Activated T-helper 17 cell treated with anti-CD3 and anti-CD28 coated beads, Interleukin-2, amount 50 U/mL, for 72 hours (primary cell): ENCODE data around the gene CDCA3. TPM values are rescaled to one million over a fixed set of nuclear protein-coding genes. Genes with fewer than 3 reads are reported as not detected.

Experiments used
- ATAC-seq: fragments of 150-1000 bp; cut with Tn5 transposase; replicated peaks from 2 replicates; pipeline ENCODE4 v1.10.0; 2021; ENCODE audit warnings: mild to moderate bottlenecking, moderate library complexity
- H3K27ac Mint-ChIP-seq: one replicate; pipeline ENCODE4 v1.8.0; 2022; ENCODE audit warnings: mixed read lengths
- H3K27me3 Mint-ChIP-seq: one replicate; pipeline ENCODE4 v1.8.0; 2022; ENCODE audit warnings: mixed read lengths
- H3K36me3 Mint-ChIP-seq: one replicate; pipeline ENCODE4 v1.8.0; 2022; ENCODE audit warnings: low read depth, mild to moderate bottlenecking, mixed read lengths
- H3K4me1 Mint-ChIP-seq: one replicate; pipeline ENCODE4 v1.8.0; 2022; ENCODE audit warnings: mixed read lengths
- H3K4me3 Mint-ChIP-seq: one replicate; pipeline ENCODE4 v1.8.0; 2022; ENCODE audit warnings: mild to moderate bottlenecking, mixed read lengths
- H3K9me3 Mint-ChIP-seq: one replicate; pipeline ENCODE4 v1.8.0; 2022; ENCODE audit warnings: mixed read lengths
- total RNA-seq, 2 donors: library from RNA; stranded (reverse); gene quantifications; one replicate each; pipeline ENCODE4 v1.2.3, GENCODE V29; 2022

CDCA3 gene
- total RNA-seq, 2 donors from 2014 or later, result 86.9 to 104 TPM

DNA sequence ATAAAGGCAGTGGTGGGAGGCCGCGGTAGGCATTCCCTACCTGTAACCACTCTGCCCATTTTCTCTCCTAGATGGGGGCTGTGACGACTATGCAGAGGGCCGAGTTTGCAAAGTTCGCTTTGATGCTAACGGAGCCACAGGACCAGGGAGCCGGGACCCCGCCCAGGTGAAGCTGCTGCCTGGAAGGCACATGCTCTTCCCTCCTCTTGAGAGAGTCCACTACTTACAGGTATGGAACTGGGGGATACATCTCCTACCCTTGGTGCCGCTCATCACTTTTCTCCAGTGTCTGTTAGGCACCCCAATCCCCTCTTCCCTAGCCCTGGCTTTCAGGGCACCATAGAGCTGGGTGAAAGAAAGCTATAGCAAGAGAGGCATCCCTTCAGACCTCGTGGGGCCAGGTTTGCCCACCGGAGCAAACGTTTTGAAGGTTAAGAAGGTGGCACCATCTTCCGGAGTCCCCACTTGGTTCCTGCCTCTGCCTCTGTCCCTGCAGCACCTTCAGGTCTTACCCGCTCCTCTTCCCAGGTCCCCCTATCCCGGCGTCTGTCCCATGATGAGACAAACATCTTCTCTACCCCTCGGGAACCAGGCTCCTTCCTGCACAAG lies 24.9 kb downstream of the CDCA3 start:
- H3K27ac Mint-ChIP-seq, result no peak overlapping the region
- ATAC-seq, result no peak
- H3K9me3 Mint-ChIP-seq, result no peaks in the 10 kb centered on the region
- H3K36me3 Mint-ChIP-seq, result no peaks in the 10 kb centered on the region
- H3K4me3 Mint-ChIP-seq, result no peak overlapping the region
- H3K27me3 Mint-ChIP-seq, result peaks cover 26% of the 10 kb centered on the region
- peaks cover 23% of the 10 kb centered on the region for H3K4me1 Mint-ChIP-seq

DNA sequence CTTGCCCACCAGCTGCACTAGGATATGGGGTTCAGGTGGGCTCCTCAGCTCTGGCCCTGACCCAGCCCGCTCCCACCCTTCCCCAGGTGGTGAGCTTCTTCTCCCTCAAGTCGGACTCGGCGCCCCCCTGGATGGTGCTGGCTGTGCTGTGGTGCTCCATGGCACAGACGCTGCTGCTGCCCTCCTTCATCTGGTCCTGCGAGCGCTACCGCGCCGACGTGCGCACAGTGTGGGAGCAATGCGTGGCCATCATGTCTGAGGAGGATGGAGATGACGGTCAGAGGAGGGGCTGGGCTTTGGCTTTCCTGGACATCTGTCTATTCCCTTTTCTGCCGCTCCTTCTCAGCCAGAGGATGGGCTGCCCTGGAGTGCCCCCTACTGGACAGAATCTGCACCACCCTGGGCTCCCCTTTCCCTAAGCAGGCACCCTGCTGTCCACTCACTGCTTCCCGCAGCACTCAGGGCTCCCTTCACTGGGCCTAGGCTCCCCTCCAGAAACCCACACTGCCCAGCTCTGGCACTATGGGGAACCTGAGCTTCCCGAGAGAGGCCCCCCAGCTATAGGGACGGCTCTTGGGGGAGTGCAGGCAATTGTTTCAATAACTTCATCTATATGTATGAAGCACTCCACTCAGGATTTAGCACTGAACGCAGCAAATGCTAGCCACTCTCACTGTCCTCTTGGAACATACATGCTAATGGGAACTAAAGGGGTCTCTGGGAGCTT lies 25.5 kb downstream of the CDCA3 start:
- peaks cover 28% of the 10 kb centered on the region for H3K4me1 Mint-ChIP-seq
- H3K27me3 Mint-ChIP-seq, result peaks cover 26% of the 10 kb centered on the region
- H3K9me3 Mint-ChIP-seq, result no peaks in the 10 kb centered on the region
- no peak overlapping the region for H3K27ac Mint-ChIP-seq
- no peaks in the 10 kb centered on the region for H3K36me3 Mint-ChIP-seq
- H3K4me3 Mint-ChIP-seq, result peak overlapping the region; percentile 12
- ATAC-seq, result peak; percentile 75

DNA sequence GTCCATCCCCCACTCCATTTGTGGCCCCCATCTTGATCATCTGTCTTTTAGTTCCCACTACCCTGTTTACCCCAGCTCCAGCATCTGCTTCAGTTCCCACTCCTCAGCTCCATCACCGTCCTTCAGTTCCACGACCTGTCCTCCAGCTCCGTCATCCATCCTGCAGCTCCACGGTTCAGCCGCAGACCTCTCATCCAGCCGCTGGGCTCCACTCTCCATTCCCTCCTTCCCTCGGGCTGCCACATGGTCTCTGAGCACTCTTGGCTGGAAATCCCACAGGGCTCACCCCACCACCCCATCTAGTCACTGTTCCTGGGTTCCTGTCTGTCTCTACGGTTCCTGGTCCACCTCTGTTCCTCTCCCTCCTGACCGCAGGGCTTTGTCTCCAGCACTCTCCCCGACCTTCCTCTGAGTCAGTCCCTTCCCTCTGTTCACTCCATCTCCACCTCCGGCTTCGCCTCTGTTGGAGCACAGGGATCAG lies 26.1 kb downstream of the CDCA3 start:
- Mint-ChIP-seq H3K36me3 (no peaks in the 10 kb centered on the region), H3K27me3 (peaks cover 26% of the 10 kb centered on the region), H3K4me1 (peaks cover 28% of the 10 kb centered on the region), H3K4me3 (no peak overlapping the region), H3K9me3 (no peaks in the 10 kb centered on the region), H3K27ac (no peak overlapping the region)
- no peak for ATAC-seq

- Mint-ChIP-seq H3K36me3 (peaks cover 5% of the 10 kb centered on the region), H3K27ac (no peak overlapping the region), H3K27me3 (peaks cover 26% of the 10 kb centered on the region), H3K4me1 (peaks cover 26% of the 10 kb centered on the region), H3K4me3 (no peak overlapping the region), H3K9me3 (no peaks in the 10 kb centered on the region)
- ATAC-seq, result no peak
These were observed 26.9 kb downstream of the CDCA3 start for GRCh38 chr12:6824085-6824775.

GRCh38 chr12:6823182-6824084 lies 27.7 kb downstream of the CDCA3 start:
- Mint-ChIP-seq H3K36me3 (peaks cover 13% of the 10 kb centered on the region), H3K4me3 (no peak overlapping the region), H3K27me3 (peaks cover 22% of the 10 kb centered on the region), H3K27ac (peak overlapping the region; percentile 31), H3K4me1 (peaks cover 21% of the 10 kb centered on the region), H3K9me3 (no peaks in the 10 kb centered on the region)
- ATAC-seq, result no peak

DNA sequence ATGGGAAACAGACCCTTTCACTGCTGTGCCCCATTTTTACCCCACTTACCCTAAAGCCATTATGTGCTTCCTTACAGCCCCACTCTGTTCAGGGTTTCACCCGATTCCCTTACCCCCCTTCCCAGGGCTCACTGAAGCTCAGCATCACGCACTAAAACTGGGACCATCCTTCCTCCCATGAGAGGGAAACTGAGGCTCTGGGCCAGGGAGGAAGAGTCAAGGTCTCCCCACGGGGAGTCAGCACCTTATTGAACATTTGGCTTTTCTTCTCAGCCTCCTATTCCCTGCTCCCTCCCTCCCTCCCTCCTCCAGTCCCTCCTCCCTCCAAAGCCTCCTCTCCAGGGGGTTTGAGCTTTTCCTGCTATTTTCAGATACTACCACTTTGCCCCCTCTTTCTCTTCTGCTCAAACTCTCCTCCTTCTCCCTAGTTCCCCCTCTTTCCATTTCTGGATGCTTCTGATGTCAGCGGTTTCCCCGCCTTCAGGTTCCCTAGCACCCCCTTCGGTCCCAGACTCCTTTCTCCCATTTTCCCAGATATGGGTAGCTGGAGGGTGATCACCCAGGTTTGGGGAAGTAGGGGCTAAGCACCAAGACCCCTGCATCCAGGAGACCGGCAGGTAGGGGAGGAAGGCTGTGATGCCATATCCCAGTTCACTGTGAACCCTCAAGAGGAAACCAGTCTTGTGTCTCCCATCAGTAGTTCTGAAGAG lies 28.5 kb downstream of the CDCA3 start:
- H3K27me3 Mint-ChIP-seq, result peaks cover 17% of the 10 kb centered on the region
- H3K4me3 Mint-ChIP-seq, result peak overlapping the region; percentile 37
- peaks cover 20% of the 10 kb centered on the region for H3K4me1 Mint-ChIP-seq
- peak overlapping the region; percentile 31 for H3K27ac Mint-ChIP-seq
- no peaks in the 10 kb centered on the region for H3K9me3 Mint-ChIP-seq
- ATAC-seq, result no peak
- H3K36me3 Mint-ChIP-seq, result peaks cover 22% of the 10 kb centered on the region

- Mint-ChIP-seq H3K27ac (no peak within 1 kb of the TSS), H3K4me1 (peaks cover 17% of the 10 kb centered on the region)
- ATAC-seq, result peak; percentile 5
These were observed 29.3 kb downstream of the CDCA3 start, which contains the start of gene GPR162 for GRCh38 chr12:6821591-6822425. TSS of gene GPR162 (plus strand) at chr12:6821821. CDS start at chr12:6823899, 2,078 bp downstream.

DNA sequence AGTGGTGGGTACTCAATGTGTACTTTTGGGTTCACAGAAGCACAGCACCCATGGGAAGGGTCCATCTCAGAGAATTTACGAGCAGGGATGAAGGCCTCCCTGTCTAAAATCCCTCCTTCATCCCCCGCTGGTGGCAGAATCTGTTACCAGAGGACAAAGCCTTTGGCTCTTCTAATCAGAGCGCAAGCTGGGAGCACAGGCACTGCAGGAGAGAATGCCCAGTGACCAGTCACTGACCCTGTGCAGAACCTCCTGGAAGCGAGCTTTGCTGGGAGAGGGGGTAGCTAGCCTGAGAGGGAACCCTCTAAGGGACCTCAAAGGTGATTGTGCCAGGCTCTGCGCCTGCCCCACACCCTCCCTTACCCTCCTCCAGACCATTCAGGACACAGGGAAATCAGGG lies 30.9 kb downstream of the CDCA3 start:
- Mint-ChIP-seq H3K27ac (no peak overlapping the region), H3K9me3 (no peaks in the 10 kb centered on the region), H3K4me1 (peaks cover 13% of the 10 kb centered on the region), H3K36me3 (peaks cover 45% of the 10 kb centered on the region), H3K27me3 (peaks cover 9% of the 10 kb centered on the region), H3K4me3 (no peak overlapping the region)
- no peak for ATAC-seq

More at GRCh38 chr12:6821591-6822425, 29.3 kb downstream of the CDCA3 start, which contains the start of gene GPR162:
- Mint-ChIP-seq H3K4me3 (peak within 1 kb of the TSS; percentile 37), H3K36me3 (peaks cover 30% of the 10 kb centered on the region), H3K9me3 (no peaks in the 10 kb centered on the region), H3K27me3 (peaks cover 13% of the 10 kb centered on the region)

GRCh38 chr12:6819106-6820030 lies 31.7 kb downstream of the CDCA3 start:
- Mint-ChIP-seq H3K4me1 (peaks cover 13% of the 10 kb centered on the region), H3K27me3 (peaks cover 3% of the 10 kb centered on the region), H3K27ac (no peak overlapping the region), H3K9me3 (no peaks in the 10 kb centered on the region), H3K36me3 (peaks cover 53% of the 10 kb centered on the region), H3K4me3 (no peak overlapping the region)
- no peak for ATAC-seq

- H3K36me3 Mint-ChIP-seq, result peaks cover 60% of the 10 kb centered on the region
- no peak overlapping the region for H3K4me3 Mint-ChIP-seq
- ATAC-seq, result no peak
- no peak overlapping the region for H3K27ac Mint-ChIP-seq
- H3K4me1 Mint-ChIP-seq, result peaks cover 13% of the 10 kb centered on the region
- H3K27me3 Mint-ChIP-seq, result peaks cover 3% of the 10 kb centered on the region
- H3K9me3 Mint-ChIP-seq, result no peaks in the 10 kb centered on the region
These were observed 32.4 kb downstream of the CDCA3 start for GRCh38 chr12:6818645-6819044.

GRCh38 chr12:6818222-6818621 lies 32.9 kb downstream of the CDCA3 start:
- H3K27me3 Mint-ChIP-seq, result peaks cover 3% of the 10 kb centered on the region
- no peak for ATAC-seq
- H3K4me1 Mint-ChIP-seq, result peaks cover 13% of the 10 kb centered on the region
- peaks cover 64% of the 10 kb centered on the region for H3K36me3 Mint-ChIP-seq
- H3K27ac Mint-ChIP-seq, result no peak overlapping the region
- H3K9me3 Mint-ChIP-seq, result no peaks in the 10 kb centered on the region
- H3K4me3 Mint-ChIP-seq, result no peak overlapping the region

GRCh38 chr12:6817662-6818157 lies 33.4 kb downstream of the CDCA3 start:
- peaks cover 68% of the 10 kb centered on the region for H3K36me3 Mint-ChIP-seq
- no peaks in the 10 kb centered on the region for H3K9me3 Mint-ChIP-seq
- ATAC-seq, result no peak
- no peak overlapping the region for H3K4me3 Mint-ChIP-seq
- peaks cover 1% of the 10 kb centered on the region for H3K27me3 Mint-ChIP-seq
- H3K27ac Mint-ChIP-seq, result no peak overlapping the region
- H3K4me1 Mint-ChIP-seq, result peaks cover 13% of the 10 kb centered on the region
